Uterus (tissue), 4 donors: ENCODE data around the gene GATAD2A. TPM values are rescaled to one million over a fixed set of nuclear protein-coding genes. Genes with fewer than 3 reads are reported as not detected.

Experiments
- DNase-seq, 2 donors: peaks; one replicate each; pipeline ENCODE4 v3.0.0-alpha.2; 2019 to 2020
- H3K27ac ChIP-seq, 2 donors: fragments of 200-600 bp; sonication (generic); 1 replicate in 1 of 2; 2 replicates in 1 of 2; pipeline ENCODE4 v1.5.1; 2016 to 2018
- H3K27me3 ChIP-seq, 2 donors: fragments of 200-600 bp; sonication (generic); one replicate each; pipeline ENCODE4 v1.5.1; 2018 to 2019; ENCODE audit warnings: control low read depth in 1 of 2
- H3K36me3 ChIP-seq, 2 donors: fragments of 200-600 bp; sonication (generic); one replicate each; pipeline ENCODE4 v1.5.1; 2019; ENCODE audit warnings: control low read depth in 1 of 2
- H3K4me1 ChIP-seq, 2 donors: fragments of 200-600 bp; sonication (generic); one replicate each; pipeline ENCODE4 v1.5.1; 2018 to 2019; ENCODE audit warnings: control low read depth in 1 of 2
- H3K4me3 ChIP-seq, 2 donors: fragments of 200-600 bp; sonication (generic); 1 replicate in 1 of 2; 2 replicates in 1 of 2; pipeline ENCODE4 v1.5.1; 2018 to 2019; ENCODE audit warnings: mild to moderate bottlenecking in 1 of 2
- H3K9me3 ChIP-seq, 2 donors: fragments of 200-600 bp; sonication (generic); one replicate each; pipeline ENCODE4 v1.5.1; 2019; ENCODE audit warnings: control low read depth in 1 of 2
- CTCF ChIP-seq, 4 experiments: fragments of 200-600 bp in 2 of 4; fragments of 450-650 bp in 2 of 4; sonication (generic) in 2 of 4; IDR thresholded peaks; one replicate each; pipeline ENCODE4 v1.5.1; 2016 to 2019; ENCODE audit warnings: antibody characterized with exemption in 4 of 4, mild to moderate bottlenecking in 2 of 4, moderate library complexity in 1 of 4
- POLR2A ChIP-seq, 2 donors: fragments of 450-650 bp; IDR thresholded peaks; one replicate each; pipeline ENCODE4 v1.6.1; 2016; ENCODE audit warnings: antibody characterized with exemption in 2 of 2, mild to moderate bottlenecking in 1 of 2, moderate library complexity in 1 of 2
- intact Hi-C: fragments of 100-400 bp; cut with DNase I; formaldehyde crosslinking; loops from one replicate; pipeline ENCODE4 v1.15.1; 2023; ENCODE audit warnings: low total_unique reads
- total RNA-seq, 4 donors: library from RNA; depleted of rRNA in 3 of 4; stranded (reverse); fragments of >200 nt in 3 of 4; gene quantifications; one replicate each; pipeline versions ENCODE4 v1.1.0 to v1.2.4, GENCODE V29; 2014 to 2023
- donor health status: DM: yes; HTN: yes; CAD: no.

The GATAD2A gene
- total RNA-seq, 4 donors from 2014 or later = 9.7 to 65.1 (median 22.3) TPM

GRCh38 chr19:19493841-19494546 is 88.5 kb downstream of the GATAD2A start:
- peaks cover under 1 to 14% of the 10 kb centered on the region in 2 donors for H3K4me1 ChIP-seq
- no peak overlapping the region for H3K27ac ChIP-seq
- no peak for DNase-seq
- H3K36me3 ChIP-seq = no peaks in the 10 kb centered on the region
- intact Hi-C loops = no loop called here
- H3K27me3 ChIP-seq = no peaks in the 10 kb centered on the region
- H3K9me3 ChIP-seq = no peaks in the 10 kb centered on the region
- TF ChIP-seq CTCF (IDR thresholded peaks at IDR 0.05) = no peak
- no peak for TF ChIP-seq POLR2A (IDR thresholded peaks at IDR 0.05)
- no peak overlapping the region for H3K4me3 ChIP-seq

GRCh38 chr19:19495614-19496603 is 90.4 kb downstream of the GATAD2A start:
- DNase-seq = no peak
- TF ChIP-seq POLR2A (IDR thresholded peaks at IDR 0.05) = no peak
- TF ChIP-seq CTCF (IDR thresholded peaks at IDR 0.05) = no peak
- no peak overlapping the region for H3K4me3 ChIP-seq
- intact Hi-C loops = no loop called here
- H3K27ac ChIP-seq = no peak overlapping the region
- H3K4me1 ChIP-seq = no peaks in the 10 kb centered on the region
- H3K27me3 ChIP-seq = no peaks in the 10 kb centered on the region
- H3K9me3 ChIP-seq = no peaks in the 10 kb centered on the region
- no peaks in the 10 kb centered on the region for H3K36me3 ChIP-seq

- H3K4me3 ChIP-seq = no peak overlapping the region
- no peaks in the 10 kb centered on the region for H3K4me1 ChIP-seq
- DNase-seq = no peak
- no peaks in the 10 kb centered on the region for H3K36me3 ChIP-seq
- intact Hi-C loops = no loop called here
- no peak overlapping the region for H3K27ac ChIP-seq
- no peak for TF ChIP-seq POLR2A (IDR thresholded peaks at IDR 0.05)
- no peak for TF ChIP-seq CTCF (IDR thresholded peaks at IDR 0.05)
- no peaks in the 10 kb centered on the region for H3K9me3 ChIP-seq
- no peaks in the 10 kb centered on the region for H3K27me3 ChIP-seq
These were observed 92.9 kb downstream of the GATAD2A start for GRCh38 chr19:19498255-19498991.

GRCh38 chr19:19499272-19499995 is 94.0 kb downstream of the GATAD2A start:
- H3K27ac ChIP-seq = no peak overlapping the region
- H3K27me3 ChIP-seq = no peaks in the 10 kb centered on the region
- H3K4me1 ChIP-seq = no peaks in the 10 kb centered on the region
- no peaks in the 10 kb centered on the region for H3K36me3 ChIP-seq
- H3K4me3 ChIP-seq = no peak overlapping the region
- DNase-seq = no peak
- intact Hi-C loops = no loop called here
- TF ChIP-seq CTCF (IDR thresholded peaks at IDR 0.05) = no peak
- no peak for TF ChIP-seq POLR2A (IDR thresholded peaks at IDR 0.05)
- H3K9me3 ChIP-seq = no peaks in the 10 kb centered on the region
